GM11168 (cell line): Measurements from ENCODE around the gene GNPAT.

ENCODE experiments used
- in situ Hi-C: fragments of 300-500 bp; cut with MboI; formaldehyde crosslinking; loops from one replicate; pipeline ENCODE4 v1.12.0; 2022; ENCODE audit warnings: low sequenced_read_pairs; ENCODE audit not compliant: unreplicated experiment

The GNPAT gene

DNA sequence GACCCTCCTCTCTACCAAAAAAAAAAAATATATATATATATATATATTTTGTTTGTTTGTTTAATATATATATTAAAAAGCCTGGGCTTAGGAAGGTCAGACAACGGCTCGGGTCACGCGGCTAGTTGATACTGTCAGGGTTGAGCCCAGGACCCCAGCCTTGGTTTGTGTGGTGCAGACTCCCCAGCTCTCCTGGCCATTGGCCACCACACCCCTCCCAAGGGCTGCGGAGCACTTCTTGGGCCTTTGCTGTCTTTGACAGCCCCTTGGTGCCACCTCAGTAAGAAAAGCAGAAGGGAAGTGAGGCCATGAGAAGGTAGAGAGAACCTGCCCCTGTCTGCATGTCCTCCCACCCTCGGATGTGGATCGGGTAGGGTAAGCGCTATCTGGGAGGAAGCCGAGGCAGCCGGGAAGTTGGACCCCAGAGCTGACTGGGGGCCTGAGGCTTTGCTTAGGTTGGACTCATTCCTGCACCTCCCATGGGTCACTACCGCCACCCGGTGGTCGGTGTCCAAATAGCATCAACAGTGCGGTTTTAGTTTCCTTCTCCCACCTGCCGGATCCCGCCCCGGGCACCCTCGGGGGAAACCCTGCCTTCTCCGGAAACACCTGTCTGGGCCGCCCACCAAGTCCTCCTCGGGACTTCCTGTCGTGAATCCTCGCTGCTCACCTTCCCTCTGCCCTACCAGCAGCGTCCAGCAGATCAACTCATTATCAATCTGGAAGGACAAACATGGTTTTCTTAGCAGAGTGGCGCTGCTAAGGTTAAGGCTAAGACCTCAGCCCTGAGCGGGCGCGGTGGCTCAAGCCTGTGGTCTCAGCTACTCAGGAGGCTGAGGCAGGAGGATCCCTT lies 29.8 kb upstream of the GNPAT start:
- in situ Hi-C loops, result loop anchor here (25.0 kb wide), 1 partner anchor 299 kb away; no protein-coding TSS in a partner anchor

DNA sequence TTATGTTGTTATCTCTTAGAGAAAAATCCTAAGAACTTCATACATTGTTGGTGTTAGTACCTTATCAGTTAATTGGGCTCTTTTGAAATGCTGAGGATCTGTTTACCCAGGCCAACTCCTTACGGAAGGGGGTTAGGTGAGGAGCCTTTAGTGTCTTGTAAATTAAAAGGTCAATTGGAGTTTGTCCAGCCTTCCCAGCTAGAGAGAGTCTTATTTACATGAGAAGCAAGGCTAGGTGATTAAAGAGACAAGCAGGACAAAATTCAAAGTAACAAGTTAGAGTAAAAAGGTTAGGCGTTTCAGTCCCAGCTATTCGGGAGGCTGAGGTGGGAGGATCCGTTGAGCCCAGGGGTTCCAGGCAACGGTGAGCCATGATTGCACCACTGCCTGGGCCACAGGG lies 28.7 kb upstream of the GNPAT start:
- in situ Hi-C loops, result loop anchor here (25.0 kb wide), 1 partner anchor 300 kb away; no protein-coding TSS in a partner anchor

DNA sequence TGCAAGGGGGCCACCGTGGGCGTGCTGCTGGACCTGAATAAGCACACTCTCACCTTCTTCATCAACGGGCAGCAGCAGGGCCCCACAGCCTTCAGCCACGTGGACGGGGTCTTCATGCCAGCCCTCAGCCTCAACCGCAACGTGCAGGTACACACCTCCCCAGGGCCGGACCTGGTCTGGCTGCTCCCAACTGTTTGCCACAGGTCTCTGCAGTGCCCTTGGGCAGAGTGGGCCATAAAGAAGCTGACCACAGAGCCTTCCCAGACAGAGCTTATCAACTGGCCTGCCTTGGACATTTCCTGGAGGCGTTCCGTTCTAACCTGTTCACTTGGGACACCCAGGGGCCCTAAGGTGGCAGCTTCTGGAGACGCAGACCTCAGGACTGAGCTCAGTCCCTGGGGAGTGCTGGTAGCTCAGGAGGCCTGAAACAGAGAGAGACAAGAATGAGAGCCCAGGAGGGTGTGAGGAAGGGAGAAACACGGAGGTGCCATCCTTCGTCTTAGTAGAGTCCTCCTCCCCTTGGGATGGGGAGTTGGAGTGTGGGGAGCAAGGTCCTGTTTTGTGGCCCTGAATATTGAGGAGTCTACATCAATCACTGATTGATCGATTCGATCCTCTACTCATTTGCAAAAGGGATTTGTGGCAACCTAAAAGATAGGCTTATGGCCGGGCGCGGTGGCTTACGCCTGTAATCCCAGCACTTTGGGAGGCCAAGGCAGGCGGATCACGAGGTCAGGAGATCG lies 27.0 kb upstream of the GNPAT start:
- in situ Hi-C loops, result loop anchor here (25.0 kb wide), 1 partner anchor 302 kb away; no protein-coding TSS in a partner anchor

DNA sequence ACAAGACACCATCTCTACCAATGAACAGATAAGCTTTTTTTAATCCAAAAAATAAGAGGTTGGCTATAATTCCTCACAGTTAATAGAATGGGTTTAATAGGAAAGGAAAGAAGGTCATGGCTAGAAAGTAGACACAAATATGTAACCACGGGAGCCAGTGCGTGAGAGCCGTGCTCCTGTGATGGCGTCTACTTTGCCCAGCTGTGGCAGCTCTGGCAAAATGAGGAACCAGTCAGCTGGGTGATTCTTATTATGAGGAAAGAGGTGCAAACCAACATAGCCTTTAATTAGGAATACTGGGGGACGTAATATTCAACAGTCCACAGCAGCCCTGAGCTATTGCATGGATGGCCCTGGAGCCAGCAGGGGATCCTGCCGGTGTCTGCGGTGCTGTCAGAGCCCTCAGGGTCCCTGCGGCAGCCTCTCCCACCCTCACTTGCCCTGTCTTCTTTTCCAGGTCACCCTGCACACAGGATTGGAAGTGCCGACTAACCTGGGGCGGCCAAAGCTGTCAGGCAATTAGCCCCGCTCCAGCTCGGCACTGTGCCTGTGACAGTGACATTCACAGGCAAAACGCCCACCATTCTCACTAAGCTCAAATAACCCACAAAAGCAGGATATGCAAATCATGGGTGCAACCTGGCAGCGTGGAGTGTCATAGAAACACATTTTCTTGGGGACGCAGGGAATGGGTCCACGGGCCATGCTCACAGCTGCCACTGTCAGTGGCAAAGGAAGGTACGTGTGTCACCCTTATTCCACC lies 25.9 kb upstream of the GNPAT start:
- in situ Hi-C loops, result loop anchor here (25.0 kb wide), 1 partner anchor 303 kb away; no protein-coding TSS in a partner anchor

DNA sequence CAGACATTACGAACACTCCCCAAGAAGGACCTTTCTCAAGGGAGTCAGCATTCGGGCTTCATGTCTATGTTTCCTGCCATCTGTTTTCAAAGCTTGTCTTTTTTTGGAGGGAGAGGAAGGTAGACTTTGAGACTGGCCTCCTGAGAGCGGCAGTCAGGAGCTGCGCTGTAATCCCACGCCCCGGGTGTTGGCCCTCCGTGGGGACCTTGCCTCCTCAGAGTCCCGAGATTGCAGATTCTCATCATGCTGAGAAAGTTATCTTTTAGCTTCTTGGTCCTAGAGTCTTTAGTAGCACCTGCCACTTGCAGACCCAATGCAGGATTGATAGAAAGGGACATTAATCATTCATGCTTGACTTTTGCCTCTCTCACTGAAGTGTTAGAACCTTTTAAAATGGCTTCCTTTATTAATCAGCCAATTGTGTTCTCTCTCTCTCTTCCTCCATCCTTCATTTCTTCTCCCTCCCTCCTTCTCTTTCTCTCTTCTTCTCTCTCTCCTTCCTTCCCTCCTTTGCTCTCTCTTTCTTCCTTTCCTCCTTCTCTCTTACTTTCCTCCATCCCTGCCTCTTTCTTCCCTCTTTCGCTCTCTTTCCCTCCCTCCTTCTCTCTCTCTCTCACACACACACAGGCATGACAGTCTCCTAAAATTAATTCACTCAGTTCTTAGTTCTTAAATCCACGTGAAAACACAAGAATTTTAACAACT lies 25.2 kb upstream of the GNPAT start:
- in situ Hi-C loops, result loop anchor here (25.0 kb wide), 1 partner anchor 304 kb away; no protein-coding TSS in a partner anchor

DNA sequence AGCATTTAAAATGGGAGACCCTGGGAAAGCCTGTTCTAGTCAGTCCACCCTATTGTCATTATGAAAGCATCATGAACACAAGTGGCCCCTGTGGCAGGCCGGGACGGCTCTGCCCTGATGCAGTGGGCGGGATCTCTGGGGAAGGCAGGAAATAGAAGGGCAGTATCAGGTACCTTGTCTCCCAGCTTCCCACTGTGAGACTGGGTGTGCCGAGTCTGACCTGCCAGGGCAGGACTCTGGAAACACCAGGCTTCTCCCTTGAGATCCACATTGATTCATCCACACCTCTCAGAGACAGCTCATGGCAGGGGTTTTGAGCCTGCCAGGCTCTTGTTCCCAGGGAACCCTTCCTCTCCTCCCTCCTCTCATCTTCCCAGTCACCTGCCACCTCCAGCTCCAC lies 24.5 kb upstream of the GNPAT start:
- in situ Hi-C loops, result loop anchor here (25.0 kb wide), 1 partner anchor 304 kb away; no protein-coding TSS in a partner anchor

DNA sequence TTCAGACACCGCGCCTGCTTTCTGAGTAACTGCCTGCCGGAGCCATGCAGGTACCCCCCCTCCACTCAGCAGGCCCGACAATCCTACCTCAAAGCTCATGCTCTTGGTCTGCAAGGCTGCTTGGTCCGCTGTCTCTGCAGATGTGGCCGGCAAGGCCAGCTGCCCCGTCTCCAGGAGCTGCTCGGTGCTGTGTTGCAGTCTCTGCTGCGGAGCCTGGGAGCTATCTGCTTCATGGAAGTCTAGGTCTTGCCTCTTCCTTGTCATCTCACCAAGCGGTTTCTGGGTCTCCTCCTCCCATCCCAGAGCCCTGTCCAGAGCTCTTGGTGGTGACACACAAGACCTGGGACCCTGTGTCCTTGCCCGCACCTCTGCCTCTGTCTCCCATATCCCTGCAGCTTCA lies 24.0 kb upstream of the GNPAT start:
- in situ Hi-C loops, result loop anchor here (25.0 kb wide), 1 partner anchor 305 kb away; no protein-coding TSS in a partner anchor

DNA sequence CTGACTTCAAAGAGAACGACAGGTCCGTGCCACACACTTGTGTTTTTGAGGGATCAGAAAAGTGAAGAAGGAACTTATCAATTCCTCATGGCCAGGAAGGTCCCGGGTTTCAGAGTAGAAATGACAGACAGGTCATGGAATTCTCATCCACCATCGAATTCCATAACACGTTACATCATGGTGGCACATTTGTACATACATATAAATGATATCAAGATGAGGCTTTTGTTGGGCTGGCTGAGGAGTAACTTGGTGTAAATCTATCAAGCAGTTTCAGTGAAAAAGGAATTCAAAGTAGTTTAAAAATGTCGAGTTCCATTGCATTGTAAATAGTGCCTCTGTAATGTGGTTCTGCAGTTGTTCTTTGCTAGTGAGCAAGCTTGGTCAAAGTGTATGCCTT lies 22.9 kb upstream of the GNPAT start:
- in situ Hi-C loops, result loop anchor here (25.0 kb wide), 1 partner anchor 306 kb away; no protein-coding TSS in a partner anchor

DNA sequence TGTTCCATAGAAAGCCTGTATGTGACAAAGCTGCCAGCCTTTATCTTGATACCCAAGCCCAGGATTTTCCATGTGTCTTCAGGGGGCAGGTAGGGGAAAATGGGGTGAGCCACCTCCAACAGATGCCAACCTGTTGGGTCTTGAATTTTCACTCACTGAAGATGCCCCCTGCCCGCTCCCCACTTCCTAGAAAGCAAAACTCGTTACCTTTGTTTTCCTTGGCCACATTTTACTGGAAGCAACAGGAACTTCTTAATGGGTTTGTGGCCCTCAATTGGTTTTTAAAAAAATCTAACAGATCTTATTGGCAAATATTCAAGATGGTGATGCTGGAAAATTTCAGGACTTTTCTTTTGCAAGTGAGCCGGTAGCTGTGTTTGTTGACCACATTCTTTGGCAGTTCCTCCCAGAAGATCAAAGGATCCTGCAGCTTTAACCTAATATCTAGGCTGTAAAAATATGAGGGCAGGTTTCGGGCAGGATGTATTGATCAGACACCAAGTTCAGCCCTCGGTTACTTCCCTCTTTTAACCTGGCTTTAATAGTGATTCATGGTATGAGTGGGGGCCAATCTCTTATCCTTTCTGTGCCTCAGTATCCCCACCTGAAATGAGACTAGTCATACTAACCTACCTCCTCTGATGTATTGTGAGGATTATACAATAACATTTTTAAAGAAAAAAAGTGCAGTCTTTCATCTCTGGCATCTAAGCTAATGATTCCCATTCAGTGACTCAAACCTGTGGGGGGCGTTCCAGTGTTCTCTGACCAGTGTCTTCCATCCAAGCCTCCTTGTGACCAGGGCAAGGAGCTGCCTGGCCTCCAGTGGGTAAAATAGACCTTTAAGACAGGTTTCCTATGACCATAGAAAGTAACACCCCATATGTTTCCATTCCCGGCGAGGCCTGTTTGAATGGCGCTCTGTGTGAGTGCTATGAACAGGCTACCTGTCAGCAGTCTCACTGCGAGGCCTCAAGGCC lies 21.3 kb upstream of the GNPAT start:
- in situ Hi-C loops, result loop anchor here (25.0 kb wide), 1 partner anchor 307 kb away; no protein-coding TSS in a partner anchor

DNA sequence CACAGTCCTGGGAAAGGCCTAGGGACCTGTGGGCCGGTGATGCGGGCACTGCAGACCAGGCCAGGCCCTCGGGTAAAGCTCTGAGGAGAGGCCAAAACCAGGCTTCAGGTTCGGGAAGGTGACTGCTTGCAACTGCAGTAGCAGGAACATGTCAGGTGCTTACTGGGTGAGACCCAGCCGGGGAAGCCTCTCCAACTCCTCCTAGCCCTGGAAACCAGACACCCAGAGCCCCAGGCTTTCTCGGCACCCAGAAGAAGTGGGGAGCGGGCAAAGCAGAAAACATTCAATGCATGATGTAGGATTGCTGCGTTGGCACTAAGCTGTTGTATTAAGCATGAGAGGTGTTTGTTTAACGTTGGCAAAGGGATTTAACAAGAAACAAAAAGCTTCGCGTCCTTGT lies 20.2 kb upstream of the GNPAT start:
- in situ Hi-C loops, result loop anchor here (25.0 kb wide), 1 partner anchor 308 kb away; no protein-coding TSS in a partner anchor

DNA sequence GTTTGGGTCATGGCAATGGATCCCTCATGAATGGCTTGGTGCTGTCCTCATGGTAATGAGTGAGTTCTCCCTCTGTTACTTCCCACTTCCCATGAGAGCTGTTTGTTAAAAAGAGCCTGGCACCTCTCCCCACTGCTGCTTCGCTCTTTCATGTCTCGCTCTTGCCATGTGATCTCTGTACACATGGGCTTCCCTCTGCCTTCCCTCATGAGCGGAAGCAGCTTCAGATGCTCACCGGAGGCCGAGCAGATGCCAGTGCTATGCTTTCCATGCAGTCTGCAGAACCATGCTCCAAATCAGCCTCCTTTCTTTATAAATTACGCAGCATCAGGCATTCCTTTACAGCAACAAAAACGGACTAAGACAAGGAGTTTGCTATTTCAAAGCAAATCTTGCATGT lies 14.9 kb upstream of the GNPAT start:
- in situ Hi-C loops, result no loop called here

DNA sequence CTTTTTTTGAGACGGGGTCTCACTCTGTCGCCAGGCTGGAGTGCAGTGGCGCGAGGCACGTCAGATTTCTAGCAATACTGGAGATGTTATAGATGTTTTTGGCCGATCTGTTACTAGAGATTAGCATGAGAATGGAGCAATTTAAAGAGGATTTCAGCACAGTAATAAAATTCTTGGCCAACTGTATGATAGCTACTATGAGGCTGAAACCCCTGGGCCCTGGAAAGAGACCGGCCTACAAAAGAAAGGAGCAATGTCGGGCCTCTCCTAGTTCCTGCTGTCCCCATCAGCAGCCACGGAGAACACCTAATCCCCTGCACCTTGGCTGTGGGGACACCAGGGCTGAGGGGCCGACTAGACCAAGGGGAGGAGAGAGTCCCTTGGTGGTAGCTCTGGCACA lies 9.5 kb upstream of the GNPAT start:
- in situ Hi-C loops, result no loop called here

DNA sequence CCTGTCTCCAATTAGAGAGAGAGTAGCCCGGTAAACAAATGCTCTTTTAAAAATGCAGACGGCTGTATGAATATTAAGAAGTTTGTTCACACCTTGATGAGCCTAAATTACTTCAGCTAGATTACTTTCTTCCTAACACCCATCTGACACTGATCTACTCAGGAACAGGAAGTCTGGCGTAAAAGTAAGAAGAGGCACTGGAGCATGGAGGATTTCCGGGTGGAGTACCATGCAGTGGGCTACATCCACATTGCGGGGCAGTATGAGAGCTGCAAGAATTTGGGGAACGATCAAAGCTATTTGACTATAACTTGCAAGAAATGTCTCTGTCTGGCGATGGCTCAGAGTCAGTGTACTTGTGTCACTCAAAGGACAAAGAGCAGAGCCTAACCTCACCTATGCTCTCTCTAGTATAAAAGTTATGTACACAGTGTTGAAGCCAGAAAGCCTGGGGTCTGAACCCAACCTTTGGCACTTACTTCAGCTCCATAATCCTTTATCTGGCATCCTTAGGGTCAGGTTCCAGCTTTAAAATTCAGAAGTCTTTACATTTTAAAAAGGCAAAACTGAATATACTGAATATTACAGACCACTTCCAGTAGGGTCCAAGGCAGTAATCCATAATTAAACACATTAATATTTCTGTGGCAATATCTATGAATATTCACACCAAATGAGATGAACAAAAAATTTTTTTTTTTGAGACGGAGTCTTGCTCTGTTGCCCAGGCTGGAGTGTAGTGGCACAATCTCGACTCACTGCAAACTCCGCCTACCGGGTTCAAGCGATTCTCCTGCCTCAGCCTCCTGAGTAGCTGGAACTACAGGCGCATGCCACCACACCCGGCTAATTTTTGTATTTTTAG lies 7.9 kb upstream of the GNPAT start:
- in situ Hi-C loops, result no loop called here

DNA sequence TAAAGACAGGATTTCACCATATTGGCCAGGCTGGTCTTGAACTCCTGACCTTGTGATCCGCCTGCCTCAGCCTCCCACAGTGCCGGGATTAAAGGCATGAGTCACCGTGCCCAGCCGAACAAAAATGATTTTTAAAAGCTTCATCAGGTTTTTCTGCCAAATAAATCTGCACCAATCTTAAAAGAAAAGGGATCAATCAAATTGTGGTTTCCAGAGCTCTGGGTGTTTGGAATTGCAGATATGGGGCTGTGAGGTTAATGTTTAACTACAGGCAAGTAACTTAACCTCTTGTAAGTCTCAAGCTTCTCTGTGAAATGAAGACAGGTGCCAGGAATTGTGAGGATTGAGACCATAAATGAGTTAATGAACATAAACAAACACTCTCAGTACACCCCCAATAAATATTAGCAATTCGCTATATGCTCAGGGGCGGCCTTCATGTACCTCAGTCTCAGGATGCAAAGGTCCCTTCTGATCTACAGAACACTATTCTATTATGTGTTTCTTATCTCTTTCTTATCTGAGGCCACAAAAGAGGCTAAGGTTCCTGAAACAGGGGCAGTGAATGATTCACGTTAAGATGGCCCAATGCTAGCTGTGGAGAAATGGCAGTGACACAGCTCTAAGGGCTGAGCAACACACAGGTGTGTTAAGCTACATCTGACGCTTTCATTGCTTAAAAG lies 7.1 kb upstream of the GNPAT start:
- in situ Hi-C loops, result no loop called here

DNA sequence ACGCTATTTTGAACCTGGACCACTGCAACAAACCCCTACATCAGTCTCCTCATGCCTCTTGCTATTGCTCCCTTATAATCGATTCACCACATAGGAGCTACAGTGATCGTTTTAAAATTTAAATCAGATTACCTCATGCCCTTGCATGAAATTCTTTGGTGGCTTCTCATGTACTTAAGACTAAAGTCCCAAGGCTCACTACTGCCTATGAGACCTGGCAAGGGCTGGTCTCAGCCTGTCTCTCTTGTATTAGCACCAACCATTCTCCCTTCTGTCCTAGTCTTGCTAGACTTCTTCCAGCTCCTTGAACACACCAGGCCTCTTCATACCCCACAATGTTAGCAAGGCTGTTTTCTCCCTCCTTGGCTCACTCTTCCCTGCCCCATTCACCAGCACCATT lies 6.5 kb upstream of the GNPAT start:
- in situ Hi-C loops, result no loop called here

DNA sequence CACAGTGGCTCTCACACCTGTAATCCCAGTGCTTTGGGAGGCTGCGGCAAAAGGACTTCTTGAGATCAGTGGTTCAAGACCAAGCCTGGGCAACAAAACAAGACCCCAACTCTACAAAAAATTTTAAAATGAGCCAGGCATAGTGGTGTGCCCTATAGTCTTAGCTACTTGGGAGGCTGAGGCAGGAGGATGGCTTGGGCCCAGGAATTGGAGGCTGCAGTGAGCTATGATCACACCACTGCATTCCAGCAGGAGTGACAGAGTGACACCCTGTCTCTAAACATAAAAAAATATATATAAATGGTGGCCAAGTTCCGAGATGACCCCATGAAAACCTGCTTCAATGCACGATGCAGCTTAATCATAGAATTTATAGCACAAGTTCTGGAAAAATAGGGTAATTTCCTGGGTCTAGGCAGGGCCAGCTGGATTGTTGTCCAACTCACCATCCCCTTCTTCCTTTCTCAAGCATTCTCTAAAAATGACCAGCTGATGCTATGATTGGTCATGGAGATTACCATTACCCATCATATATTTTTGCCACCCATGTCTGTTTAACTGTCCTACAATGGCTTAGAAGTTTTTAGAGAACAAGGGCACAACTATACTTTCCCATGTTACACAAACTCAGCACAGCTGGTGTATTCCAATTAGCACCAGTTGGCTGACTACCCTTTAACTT lies 5.3 kb upstream of the GNPAT start:
- in situ Hi-C loops, result no loop called here
